Measurements from ENCODE around the gene GCSH.
A peak's percentile ranks its signal among the peaks of the same experiment; 100 is the strongest.

GCSH gene

GRCh38 chr16:81053761-81054160 is 42.4 kb downstream of the GCSH start:
- DNase-seq (ENCODE audit: extremely low read depth in 1 of 2, low read depth in 1 of 2) = no peak

- DNase-seq (ENCODE audit: extremely low read depth in 1 of 2, low read depth in 1 of 2) = no peak
Measured at GRCh38 chr16:81042821-81043220, 53.4 kb downstream of the GCSH start.

GRCh38 chr16:81041696-81042095 is 54.5 kb downstream of the GCSH start:
- DNase-seq (ENCODE audit: extremely low read depth in 1 of 2, low read depth in 1 of 2) = no peak

- no peak for DNase-seq (ENCODE audit: extremely low read depth in 1 of 2, low read depth in 1 of 2)
Measured at GRCh38 chr16:81040842-81041241, 55.4 kb downstream of the GCSH start.

- no peak for DNase-seq (ENCODE audit: extremely low read depth in 1 of 2, low read depth in 1 of 2)
Measured at GRCh38 chr16:81040131-81040530, 56.1 kb downstream of the GCSH start.

- DNase-seq (ENCODE audit: extremely low read depth in 1 of 2, low read depth in 1 of 2) = no peak
Measured at GRCh38 chr16:81036751-81037350, 59.3 kb downstream of the GCSH start.

- peak in 1 of 2 donors; percentile 11 for DNase-seq (ENCODE audit: extremely low read depth in 1 of 2, low read depth in 1 of 2)
Measured at GRCh38 chr16:81035975-81036750, 60.0 kb downstream of the GCSH start.

GRCh38 chr16:81035398-81035974 is 60.7 kb downstream of the GCSH start, which contains the start of gene ATMIN:
Gene ATMIN (plus strand): TSS chr16:81035842. CDS start chr16:81035871, 29 bp downstream.
- DNase-seq (ENCODE audit: extremely low read depth in 1 of 2, low read depth in 1 of 2) = peak; percentile 60 to 71

Measured in stimulated activated CD8-positive, alpha-beta memory T cell treated with anti-CD3 and anti-CD28 coated beads, Interleukin-7, amount 100 ng/mL, for 48 hours (primary cell).